GM18508 (cell line): Measurements from ENCODE around the gene SMARCA2.

Source experiments
- ATAC-seq: cut with Tn5 transposase; IDR thresholded peaks from one replicate; pipeline ENCODE4 v1.9.1; 2021; ENCODE audit warnings: moderate number of reproducible peaks; ENCODE audit not compliant: insufficient read depth, unreplicated experiment

The SMARCA2 gene

GRCh38 chr9:2234371-2234893, 219.3 kb downstream of the SMARCA2 start:
- ATAC-seq, result no peak

GRCh38 chr9:2235623-2236022, 220.5 kb downstream of the SMARCA2 start:
- ATAC-seq, result no peak

- no peak for ATAC-seq
Observed at GRCh38 chr9:2236850-2237249, 221.7 kb downstream of the SMARCA2 start.

- ATAC-seq, result no peak
Observed at GRCh38 chr9:2241461-2241835, 226.3 kb downstream of the SMARCA2 start.

GRCh38 chr9:2241836-2242741, 226.9 kb downstream of the SMARCA2 start:
- no peak for ATAC-seq

- no peak for ATAC-seq
Observed at GRCh38 chr9:2242831-2243330, 227.7 kb downstream of the SMARCA2 start.
